Choroid plexus epithelial cell (primary cell): ENCODE data around the gene RRN3.
"Not testable (repeated sequence)": the region's sequence is repeated elsewhere in the genome, so short reads cannot be mapped to it uniquely, and the experiment has no call there.

Experiments
- DNase-seq: peaks from one replicate; pipeline ENCODE4 v3.0.0-alpha.2; 2010; ENCODE audit warnings: low read depth
- H3K4me3 ChIP-seq: 2 replicates; pipeline ENCODE4 v1.5.1; 2011; ENCODE audit warnings: low read depth, mild to moderate bottlenecking, control low read depth, low read length, moderate library complexity
- TF ChIP-seq, protein P1 (sequence below): conservative IDR thresholded peaks from 2 replicates; pipeline ENCODE4 v1.5.1; 2011; ENCODE audit warnings: low read depth, mild to moderate bottlenecking, control low read depth, inconsistent platforms, low read length, moderate library complexity

RRN3 gene

DNA sequence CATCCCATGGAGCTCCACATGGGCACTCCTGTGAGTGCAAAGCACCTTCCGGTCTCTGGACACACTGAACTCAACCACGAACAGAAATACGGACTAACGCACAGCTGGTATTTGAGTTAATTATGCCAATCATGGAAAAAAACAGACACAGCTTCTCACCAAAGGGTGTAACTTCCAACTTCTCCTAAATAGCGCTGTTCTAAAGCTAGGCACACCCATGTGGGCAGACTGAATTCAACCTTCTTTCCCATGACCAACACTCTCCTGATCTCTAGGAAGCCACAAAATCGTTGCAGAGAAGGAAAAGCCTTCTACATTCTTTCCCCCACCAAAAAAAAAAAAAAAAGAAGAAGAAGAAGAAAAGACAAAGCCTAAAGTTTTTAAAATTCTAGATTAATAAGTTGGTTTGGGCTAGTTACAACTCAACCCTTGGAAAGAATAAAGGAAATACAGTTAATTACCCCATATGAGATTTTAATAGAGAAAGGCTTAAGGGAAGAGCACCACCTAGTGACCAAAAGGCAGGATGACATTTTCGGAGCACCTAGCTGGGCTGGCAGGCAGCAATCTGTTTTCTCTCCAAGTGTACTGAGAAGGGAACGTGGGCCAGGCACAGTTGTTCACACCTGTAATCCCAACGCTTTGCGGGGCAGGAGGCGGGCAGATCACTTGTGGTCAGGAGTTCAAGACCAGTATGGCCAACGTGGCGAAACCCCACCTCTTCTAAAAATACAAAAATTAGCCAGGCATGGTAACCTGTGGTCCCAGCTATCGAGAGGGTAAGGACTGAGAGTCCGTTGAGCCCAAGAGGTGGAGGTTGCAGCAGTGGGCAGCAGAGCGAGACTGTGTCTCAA lies 21.9 kb downstream of the RRN3 start:
- H3K4me3 ChIP-seq, DNase-seq: not testable (repeated sequence)
- TF ChIP-seq, protein P1, sequence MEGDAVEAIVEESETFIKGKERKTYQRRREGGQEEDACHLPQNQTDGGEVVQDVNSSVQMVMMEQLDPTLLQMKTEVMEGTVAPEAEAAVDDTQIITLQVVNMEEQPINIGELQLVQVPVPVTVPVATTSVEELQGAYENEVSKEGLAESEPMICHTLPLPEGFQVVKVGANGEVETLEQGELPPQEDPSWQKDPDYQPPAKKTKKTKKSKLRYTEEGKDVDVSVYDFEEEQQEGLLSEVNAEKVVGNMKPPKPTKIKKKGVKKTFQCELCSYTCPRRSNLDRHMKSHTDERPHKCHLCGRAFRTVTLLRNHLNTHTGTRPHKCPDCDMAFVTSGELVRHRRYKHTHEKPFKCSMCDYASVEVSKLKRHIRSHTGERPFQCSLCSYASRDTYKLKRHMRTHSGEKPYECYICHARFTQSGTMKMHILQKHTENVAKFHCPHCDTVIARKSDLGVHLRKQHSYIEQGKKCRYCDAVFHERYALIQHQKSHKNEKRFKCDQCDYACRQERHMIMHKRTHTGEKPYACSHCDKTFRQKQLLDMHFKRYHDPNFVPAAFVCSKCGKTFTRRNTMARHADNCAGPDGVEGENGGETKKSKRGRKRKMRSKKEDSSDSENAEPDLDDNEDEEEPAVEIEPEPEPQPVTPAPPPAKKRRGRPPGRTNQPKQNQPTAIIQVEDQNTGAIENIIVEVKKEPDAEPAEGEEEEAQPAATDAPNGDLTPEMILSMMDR, result peak; percentile 33

DNA sequence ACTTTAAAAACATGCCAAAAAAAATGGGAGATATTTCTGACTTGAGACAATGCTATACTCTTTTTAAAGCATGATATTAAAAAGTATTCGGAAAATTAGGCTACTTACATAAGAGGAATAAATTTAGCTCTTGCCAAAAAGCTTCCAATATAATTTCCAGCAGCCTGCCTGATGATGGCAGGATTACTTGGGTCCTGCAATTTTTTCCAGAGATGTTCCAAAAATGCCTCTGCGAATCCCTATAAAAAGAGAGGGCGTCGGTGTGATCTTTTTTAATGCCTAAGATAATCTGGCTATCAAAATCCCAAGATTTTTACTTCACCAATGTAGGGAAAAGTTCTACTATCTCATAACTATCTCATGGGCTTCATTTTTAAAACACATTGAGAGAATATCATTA lies 23.1 kb downstream of the RRN3 start:
- DNase-seq, H3K4me3 ChIP-seq: not testable (repeated sequence)

DNA sequence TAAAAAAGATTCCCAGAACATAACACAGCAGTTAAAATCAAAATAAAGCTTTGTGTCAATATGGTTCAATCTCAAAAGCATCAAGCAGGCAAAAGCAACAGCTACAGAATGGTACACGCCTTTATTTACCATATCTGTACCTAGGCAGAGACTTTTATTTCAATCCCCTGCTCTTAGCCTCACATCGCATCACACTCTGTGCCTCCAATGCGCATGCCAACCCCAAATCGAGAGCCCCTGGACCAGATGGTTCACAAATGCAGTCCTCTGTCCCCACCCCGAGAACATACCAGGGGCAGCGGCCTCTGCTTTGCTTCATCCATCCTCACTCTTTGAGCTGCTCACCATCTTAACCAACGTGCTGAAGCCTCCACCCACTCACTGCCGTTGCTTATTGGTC lies 27.4 kb downstream of the RRN3 start:
- H3K4me3 ChIP-seq, result not testable (repeated sequence)

DNA sequence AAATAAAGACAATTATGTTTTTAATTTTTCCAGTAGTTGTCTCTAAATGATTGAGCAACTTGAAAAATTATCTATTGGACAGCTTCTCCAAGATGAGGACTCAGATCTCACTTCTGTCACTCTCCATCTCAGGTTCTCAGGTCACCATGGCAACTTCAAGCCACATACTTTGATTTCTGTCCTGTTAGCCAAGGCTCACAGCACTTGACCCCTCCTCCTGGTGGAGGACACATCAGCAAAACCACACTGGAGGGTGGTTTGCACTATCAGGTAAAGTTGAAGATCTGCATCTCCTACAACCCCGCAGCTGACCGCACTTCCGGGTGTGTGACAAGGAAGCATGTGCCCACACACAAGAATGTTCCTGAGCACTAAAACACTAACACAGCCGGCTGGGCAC lies 28.1 kb downstream of the RRN3 start:
- not testable (repeated sequence) for DNase-seq, H3K4me3 ChIP-seq

More for the DNA sequence above, 27.4 kb downstream of the RRN3 start:
- DNase-seq, result not testable (repeated sequence)

DNA sequence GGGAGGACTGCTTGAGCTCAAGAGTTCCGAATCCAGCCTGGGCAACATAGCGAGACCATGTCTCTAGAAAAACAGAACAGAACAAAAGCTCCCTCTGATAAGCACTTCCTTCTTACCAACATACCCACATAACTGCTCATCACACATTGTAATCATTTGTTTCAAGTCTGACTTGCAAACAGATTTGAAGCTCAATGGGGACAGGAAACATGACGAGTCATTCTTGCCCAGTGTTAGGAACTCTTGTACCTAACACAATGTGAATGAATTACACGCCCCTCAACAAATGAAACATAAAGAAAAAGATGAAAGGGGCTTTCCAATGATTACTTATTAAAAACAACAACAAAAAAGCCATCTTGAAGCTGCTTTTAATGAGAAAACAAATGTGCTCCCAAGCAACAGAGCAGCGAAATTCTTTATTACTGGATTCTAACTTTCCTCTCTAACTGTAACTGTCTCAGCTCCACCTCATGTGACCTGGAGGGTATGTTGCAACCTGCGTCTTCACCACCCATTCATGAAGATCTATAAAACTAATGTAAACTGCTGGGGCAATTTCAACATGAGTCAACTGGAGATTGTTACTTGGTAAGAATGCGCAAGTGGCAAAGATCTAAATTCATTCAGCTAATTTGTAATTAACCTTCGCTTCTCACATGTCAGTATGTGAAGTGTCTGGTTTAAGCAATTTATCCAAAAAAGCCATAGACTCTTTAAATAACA lies 31.8 kb downstream of the RRN3 start:
- not testable (repeated sequence) for H3K4me3 ChIP-seq
- peak; percentile 26 for DNase-seq

DNA sequence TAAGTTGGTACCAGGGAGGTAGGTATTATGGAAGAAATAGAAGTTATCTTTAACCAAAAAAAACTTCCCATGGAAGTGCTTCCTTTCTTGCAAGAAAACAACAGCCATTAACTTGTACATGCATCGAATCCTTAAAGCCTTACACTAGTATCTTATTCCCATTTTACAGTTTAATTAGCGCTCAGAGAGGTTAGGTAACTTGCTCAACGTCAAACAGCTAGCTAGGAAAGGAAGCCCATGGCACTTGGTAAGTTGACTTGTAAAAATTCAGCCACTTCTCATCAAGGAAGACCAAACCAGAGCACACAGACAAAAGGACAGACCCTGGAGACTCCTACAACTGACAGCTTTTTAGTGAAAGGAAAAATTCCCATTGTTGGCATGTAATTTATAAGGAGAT lies 34.7 kb downstream of the RRN3 start:
- TF ChIP-seq, protein P1, result no peak
- H3K4me3 ChIP-seq, result no peak overlapping the region
- DNase-seq, result no peak

DNA sequence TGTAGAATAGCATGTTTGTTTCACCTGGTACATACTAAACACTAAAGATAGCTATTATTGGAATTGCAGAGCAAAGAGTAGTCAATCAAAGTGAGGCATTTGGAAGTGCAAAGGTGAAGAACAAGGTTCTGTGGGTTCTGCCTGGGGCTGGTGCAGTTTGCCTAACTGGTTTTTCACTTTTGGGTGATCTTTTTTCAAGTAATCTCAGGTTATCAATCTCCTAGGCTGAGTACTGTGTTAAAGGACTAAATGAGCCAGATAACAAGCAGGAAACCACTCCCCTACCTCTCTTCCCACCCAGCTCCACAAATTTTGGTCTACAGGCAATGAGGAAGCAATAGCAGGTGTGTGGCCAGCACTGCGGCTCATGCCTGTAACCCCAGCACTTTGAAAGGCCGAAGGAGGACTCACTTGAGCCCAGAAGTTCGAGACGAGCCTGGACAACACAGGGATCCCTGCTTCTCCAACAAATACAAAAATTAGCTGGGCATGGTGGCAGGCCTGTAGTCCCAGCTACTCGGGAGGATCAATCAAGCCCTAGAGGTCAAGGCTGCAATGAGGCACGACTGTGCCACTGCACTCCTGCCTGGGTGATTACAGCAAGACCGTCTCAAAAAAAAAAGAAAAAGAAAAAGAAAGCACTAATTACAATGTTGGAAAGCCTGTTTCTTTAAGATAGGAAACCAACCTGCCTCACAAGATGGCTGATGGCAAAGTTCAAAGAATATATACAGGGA lies 36.2 kb downstream of the RRN3 start:
- TF ChIP-seq, protein P1, result no peak
- DNase-seq, result no peak
- no peak overlapping the region for H3K4me3 ChIP-seq

DNA sequence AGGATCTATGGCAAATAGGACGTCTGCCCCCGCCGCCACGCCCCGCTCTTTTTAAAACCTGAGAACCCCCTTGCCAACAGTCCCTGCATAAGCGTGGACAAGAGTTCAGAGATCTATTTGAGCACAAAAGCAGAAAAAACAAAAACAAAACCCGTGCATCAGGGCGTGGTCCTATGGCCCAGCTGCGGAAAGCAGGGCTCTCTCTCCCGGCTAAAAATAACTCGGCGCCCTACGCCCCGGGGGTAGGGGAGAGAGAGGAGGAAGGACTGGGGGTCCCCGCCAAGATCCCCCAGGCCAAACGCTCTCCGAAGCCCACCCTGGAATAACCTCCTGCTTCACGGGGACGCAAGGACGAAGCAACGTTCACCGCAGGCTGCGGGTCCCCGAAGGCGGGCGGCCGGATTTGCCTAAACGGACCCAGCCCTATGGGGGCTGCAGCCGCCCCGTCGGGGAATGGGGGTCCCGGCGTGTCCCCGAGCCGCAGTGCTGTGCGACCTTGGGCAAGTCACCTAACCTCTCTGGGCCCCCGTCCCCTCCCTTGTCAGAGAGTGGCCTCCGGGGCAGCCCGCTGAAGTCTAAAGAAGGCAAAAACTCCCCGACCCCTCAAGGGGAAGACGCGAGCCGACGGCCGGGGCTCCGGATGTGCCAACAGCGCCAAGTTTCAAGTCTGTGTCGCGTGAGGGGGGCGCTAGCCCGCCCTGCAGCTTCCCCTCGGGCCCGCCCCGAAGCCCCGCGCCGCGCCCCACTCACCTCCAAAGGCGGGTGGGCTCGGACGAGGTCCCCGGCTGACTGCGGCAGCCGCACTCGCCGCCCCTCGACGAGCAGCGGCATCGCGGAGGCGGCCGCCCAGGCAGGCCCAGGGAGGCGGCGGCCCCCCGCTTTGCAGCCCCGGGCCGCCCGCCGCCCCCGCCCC lies 38.7 kb downstream of the RRN3 start:
- DNase-seq, result peak; percentile 42
- TF ChIP-seq, protein P1, result peak; percentile 21
- peak overlapping the region; percentile 92 for H3K4me3 ChIP-seq
